HCT116 (cell line): ENCODE measurements around the gene SGPP2.

Experiments used
- CEBPB ChIP-seq: IDR thresholded peaks from 2 replicates; pipeline ENCODE4 v1.6.1; 2012; ENCODE audit warnings: low read depth
- CTCF ChIP-seq, 3 experiments: fragments of 200-600 bp in 1 of 3; sonication (generic) in 1 of 3; IDR thresholded peaks in 2 of 3; conservative IDR thresholded peaks in 1 of 3; 2 replicates each; pipeline ENCODE4 v1.5.1; 2012 to 2017; ENCODE audit warnings: low read depth in 2 of 3, low read length in 2 of 3, antibody characterized with exemption in 1 of 3, borderline replicate concordance in 1 of 3, control low read depth in 1 of 3, mild to moderate bottlenecking in 1 of 3, mixed read lengths in 1 of 3, mixed run types in 1 of 3, moderate library complexity in 1 of 3; ENCODE audit not compliant: insufficient read depth in 1 of 3
- EZH2 ChIP-seq: fragments of 200-600 bp; sonication (generic); IDR thresholded peaks from 2 replicates; pipeline ENCODE4 v1.6.1; 2017; ENCODE audit warnings: antibody characterized with exemption, mixed run types
- EZH2phosphoT487 ChIP-seq: fragments of 200-600 bp; IDR thresholded peaks from 2 replicates; pipeline ENCODE4 v1.6.1; 2018; ENCODE audit warnings: antibody characterized with exemption, borderline replicate concordance
- POLR2A ChIP-seq: IDR thresholded peaks from 2 replicates; pipeline ENCODE4 v1.7.0; 2011; ENCODE audit warnings: borderline replicate concordance; ENCODE audit not compliant: insufficient read depth, insufficient read length; ENCODE audit errors: extremely low read depth
- RAD21 ChIP-seq: IDR thresholded peaks from 2 replicates; pipeline ENCODE4 v1.6.1; 2012; ENCODE audit warnings: low read depth, mild to moderate bottlenecking
- SP1 ChIP-seq: IDR thresholded peaks from 2 replicates; pipeline ENCODE4 v1.6.1; 2012; ENCODE audit warnings: low read depth
- YY1 ChIP-seq: IDR thresholded peaks from 2 replicates; pipeline ENCODE4 v1.6.1; 2011; ENCODE audit warnings: low read length, low read depth, moderate library complexity, mild to moderate bottlenecking; ENCODE audit not compliant: insufficient replicate concordance; ENCODE audit errors: extremely low read depth
- TF ChIP-seq, protein P1 (sequence below): IDR thresholded peaks from 2 replicates; pipeline ENCODE4 v1.6.1; 2012

- TF ChIP-seq YY1 (no peak), CEBPB (no peak), CTCF (IDR thresholded peaks at IDR 0.05 in 2 of 3, conservative IDR thresholded peaks at IDR 0.05 in 1 of 3; ENCODE audit: borderline replicate concordance in 1 of 3, insufficient read depth in 1 of 3, low read depth in 2 of 3, low read length in 2 of 3) (no peak), EZH2 (no peak), SP1 (no peak), POLR2A (no peak), EZH2phosphoT487 (no peak), RAD21 (no peak)
- TF ChIP-seq, protein P1, sequence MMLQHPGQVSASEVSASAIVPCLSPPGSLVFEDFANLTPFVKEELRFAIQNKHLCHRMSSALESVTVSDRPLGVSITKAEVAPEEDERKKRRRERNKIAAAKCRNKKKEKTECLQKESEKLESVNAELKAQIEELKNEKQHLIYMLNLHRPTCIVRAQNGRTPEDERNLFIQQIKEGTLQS: no peak
Observed at GRCh38 chr2:222594679-222595078, 170.3 kb downstream of the SGPP2 start.
